ENCODE measurements around the gene TREML2.

DNA sequence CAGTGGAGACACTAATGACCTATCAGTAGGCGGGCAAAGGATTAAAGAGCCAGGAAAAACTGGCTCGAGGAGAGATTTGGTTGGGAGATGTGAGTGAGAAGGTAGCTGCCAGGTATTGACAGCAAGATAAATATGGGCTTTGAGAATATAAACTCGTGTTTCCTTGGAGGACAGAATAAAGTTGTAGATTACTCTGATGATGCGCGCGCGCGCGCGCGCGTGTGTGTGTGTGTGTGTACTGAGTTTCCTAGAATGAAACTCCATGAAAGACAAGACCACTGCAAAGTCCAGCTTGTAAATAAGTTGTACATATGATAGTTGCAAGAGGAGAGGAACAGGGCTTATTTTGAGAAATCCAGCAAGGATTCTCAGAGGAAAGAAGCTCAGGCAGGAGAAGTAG lies 24.8 kb downstream of the TREML2 start:
- no peak for TF ChIP-seq CTCF (IDR thresholded peaks at IDR 0.05)
- no peak for TF ChIP-seq POLR2A (IDR thresholded peaks at IDR 0.05)
